ENCODE measurements around the gene SMARCD2.
"Not testable (repeated sequence)": the region's sequence is repeated elsewhere in the genome, so short reads cannot be mapped to it uniquely, and the experiment has no call there.

Gene SMARCD2

DNA sequence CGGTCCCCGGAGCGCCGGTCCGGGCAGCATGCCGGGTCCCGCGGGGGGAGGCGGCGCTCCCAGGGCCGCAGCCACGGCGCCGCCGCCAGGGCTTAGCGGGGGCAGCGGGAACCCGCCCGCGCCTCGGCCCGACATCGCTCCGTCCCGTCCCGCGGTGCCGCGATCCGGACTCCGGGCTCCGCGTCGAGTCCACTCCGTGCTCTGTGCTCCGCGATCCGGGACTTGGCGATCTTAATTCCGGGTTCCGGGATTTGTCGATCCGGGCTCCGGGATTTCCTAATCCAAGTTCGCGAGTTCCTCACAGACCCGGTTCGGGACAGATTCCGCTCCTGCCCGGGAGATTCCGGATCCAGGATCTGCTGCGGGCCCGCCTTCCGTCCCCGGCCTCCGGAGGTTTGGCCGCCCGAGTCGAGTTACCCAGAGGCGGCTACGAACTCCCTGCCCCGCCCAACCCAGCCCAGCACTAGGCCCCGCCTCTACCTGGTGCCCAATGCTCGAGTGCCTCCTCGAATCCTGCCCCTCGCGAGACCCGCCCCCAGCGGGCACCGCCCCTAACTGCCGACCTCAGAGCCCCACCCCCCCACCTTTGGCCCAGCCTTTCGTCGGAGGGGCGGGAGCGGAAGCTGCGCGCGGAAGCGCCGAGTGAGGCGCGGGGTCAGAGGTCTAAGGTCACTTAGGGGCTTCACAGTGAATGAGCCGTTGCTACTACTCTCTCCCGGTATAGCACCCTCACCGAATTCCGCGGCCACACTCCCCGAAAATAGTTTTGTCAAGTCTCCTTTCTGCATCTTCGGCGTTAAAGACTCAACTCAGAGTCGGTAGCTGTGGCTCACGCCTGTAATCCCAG lies at the start of gene SMARCD2:
Gene SMARCD2 (minus strand): TSS at position 146 of the 847 bp plus-strand sequence. CDS start 11 bp downstream, at position 135.
- TF ChIP-seq, protein P1, sequence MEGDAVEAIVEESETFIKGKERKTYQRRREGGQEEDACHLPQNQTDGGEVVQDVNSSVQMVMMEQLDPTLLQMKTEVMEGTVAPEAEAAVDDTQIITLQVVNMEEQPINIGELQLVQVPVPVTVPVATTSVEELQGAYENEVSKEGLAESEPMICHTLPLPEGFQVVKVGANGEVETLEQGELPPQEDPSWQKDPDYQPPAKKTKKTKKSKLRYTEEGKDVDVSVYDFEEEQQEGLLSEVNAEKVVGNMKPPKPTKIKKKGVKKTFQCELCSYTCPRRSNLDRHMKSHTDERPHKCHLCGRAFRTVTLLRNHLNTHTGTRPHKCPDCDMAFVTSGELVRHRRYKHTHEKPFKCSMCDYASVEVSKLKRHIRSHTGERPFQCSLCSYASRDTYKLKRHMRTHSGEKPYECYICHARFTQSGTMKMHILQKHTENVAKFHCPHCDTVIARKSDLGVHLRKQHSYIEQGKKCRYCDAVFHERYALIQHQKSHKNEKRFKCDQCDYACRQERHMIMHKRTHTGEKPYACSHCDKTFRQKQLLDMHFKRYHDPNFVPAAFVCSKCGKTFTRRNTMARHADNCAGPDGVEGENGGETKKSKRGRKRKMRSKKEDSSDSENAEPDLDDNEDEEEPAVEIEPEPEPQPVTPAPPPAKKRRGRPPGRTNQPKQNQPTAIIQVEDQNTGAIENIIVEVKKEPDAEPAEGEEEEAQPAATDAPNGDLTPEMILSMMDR (IDR thresholded peaks at IDR 0.05; ENCODE audit: low read depth, low read length), result no peak
- TF ChIP-seq, protein P2, sequence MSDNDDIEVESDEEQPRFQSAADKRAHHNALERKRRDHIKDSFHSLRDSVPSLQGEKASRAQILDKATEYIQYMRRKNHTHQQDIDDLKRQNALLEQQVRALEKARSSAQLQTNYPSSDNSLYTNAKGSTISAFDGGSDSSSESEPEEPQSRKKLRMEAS (IDR thresholded peaks at IDR 0.05; ENCODE audit: low read depth, low read length), result no peak
- peak; percentile 41 for TF ChIP-seq MYC (IDR thresholded peaks at IDR 0.05; ENCODE audit: low read depth, low read length)
- peak; percentile 25 for TF ChIP-seq POLR2A (IDR thresholded peaks at IDR 0.05; ENCODE audit: extremely low read depth, insufficient read length)
- H3K4me3 ChIP-seq (ENCODE audit: low read depth, low read length), result peak within 1 kb of the TSS; percentile 90
- peak; percentile 98 for DNase-seq (ENCODE audit: low read depth)

DNA sequence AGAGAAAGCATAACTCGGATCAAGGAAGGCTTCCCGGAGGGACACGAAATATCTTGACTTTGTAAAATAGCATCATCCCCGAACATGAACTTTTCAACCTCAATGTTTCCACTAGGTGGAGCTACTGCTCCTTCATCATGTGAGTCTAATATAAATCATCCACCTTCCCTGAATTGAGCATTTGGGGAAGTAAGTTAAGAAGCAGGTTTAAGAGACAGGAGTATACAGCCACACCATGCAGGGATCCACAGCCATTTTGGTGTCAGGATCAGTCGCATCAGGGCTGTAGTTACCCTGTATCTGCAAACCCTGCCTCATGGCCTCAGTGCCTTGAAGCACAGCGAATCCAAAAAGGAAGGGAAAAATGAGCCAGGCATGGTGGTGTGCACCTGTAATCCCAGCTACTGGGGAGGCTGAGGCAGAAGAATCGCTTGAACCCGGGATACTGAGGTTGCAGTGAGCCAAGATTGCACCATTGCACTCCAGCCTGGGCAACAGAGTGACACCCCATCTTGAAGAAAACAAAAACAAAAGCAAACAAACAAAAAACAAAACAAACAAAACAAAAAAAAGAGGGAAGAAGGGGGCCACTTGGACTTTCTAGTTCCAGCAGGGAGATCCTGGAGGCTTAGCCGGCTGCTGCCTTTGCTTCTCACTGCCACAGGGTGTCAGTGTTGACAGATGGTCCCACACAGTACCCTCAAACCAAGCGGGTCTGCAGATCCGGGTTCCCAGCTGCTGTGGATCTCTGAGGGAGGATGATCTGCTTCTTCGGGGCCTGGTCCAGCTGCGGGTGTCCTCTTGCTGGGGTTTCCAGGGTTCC lies 46.8 kb upstream of the SMARCD2 start:
- TF ChIP-seq, protein P1 (IDR thresholded peaks at IDR 0.05; ENCODE audit: low read depth, low read length), result peak; percentile 15
- H3K4me3 ChIP-seq (ENCODE audit: low read depth, low read length), result not testable (repeated sequence)
- DNase-seq (ENCODE audit: low read depth), result peak; percentile 38

DNA sequence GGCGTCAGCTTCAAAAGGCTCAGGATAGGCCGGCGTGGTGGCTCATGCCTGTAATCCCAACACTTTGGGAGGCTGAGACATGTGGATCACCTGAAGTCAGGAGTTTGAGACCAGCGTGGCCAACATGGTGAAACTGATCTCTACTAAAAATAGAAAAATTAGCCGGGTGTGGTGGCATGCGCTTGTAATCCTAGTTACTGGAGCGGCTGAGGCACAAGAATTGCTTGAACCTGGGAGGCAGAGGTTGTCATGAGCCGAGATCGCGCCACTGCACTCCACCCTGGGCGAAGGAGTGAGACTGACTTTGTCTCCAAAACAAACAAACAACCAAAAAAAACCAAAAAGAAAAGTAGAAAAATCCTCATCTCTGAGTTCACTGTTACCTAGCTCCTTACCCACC lies 42.6 kb upstream of the SMARCD2 start:
- not testable (repeated sequence) for DNase-seq (ENCODE audit: low read depth); H3K4me3 ChIP-seq (ENCODE audit: low read depth, low read length)

DNA sequence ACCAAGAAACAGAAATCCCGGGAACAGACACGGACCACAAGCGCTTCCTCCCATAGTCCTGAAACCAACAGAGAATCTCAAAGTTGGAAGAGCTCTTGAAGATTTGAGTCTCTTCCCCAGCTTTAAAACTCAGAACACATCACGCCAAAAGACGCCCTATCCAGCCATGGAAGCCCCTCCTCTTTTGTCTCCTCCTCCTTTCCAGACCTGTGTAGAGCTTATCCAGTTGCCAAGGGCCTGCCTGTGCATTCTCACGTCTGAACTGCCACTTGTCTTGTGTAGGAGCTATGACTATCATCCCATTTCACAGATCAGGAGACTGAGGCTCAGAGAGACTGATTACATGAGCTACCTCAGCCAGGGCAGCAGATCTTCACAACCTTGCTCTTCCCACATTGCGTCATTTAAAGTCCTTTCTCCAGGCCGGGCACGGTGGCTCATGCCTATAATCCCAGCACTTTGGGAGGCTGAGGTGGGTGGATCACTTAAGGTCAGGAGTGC lies 40.2 kb upstream of the SMARCD2 start:
- H3K4me3 ChIP-seq (ENCODE audit: low read depth, low read length); DNase-seq (ENCODE audit: low read depth): not testable (repeated sequence)

DNA sequence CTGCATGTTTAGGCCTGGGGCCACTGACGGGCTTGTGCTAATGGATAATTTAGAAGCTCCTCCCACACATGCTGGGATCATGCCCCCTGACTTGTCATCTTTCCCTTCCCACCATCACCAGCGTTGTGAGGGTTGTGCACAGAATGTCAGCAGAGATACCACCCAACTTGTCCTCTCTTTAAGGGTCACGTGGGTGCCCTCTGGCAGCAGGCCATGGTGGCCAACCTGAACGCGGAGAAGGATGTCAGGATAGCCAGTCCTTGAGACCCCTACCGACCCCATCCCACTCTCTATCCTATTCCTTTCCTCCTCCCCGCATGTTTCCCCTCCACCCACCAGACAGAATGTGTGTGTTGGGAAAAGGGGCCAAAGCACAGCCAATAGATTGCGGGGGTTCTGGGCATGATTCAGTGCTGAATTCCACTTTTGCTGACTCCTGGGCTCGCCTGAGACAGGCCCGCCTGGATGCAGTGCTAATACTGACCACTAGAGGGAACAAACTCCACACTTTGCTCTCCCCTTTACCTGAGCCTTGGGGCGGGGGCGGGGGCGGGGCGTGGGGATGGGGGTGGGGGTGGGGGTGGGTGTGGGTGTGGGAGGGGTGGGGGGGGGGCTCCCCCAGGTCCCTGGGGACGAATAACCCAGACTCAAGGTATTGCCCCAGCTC lies 39.6 kb upstream of the SMARCD2 start, which contains the start of gene GH2:
Gene GH2 (minus strand): TSS at position 10 of the 667 bp plus-strand sequence. CDS start 143 bp downstream, outside the sequence.
- DNase-seq (ENCODE audit: low read depth), result peak; percentile 48
- TF ChIP-seq, protein P1 (IDR thresholded peaks at IDR 0.05; ENCODE audit: low read depth, low read length), result peak; percentile 68
- TF ChIP-seq MYC (IDR thresholded peaks at IDR 0.05; ENCODE audit: low read depth, low read length), result no peak
- TF ChIP-seq POLR2A (IDR thresholded peaks at IDR 0.05; ENCODE audit: extremely low read depth, insufficient read length), result no peak
- TF ChIP-seq, protein P2 (IDR thresholded peaks at IDR 0.05; ENCODE audit: low read depth, low read length), result no peak
- no peak within 1 kb of the TSS for H3K4me3 ChIP-seq (ENCODE audit: low read depth, low read length)

DNA sequence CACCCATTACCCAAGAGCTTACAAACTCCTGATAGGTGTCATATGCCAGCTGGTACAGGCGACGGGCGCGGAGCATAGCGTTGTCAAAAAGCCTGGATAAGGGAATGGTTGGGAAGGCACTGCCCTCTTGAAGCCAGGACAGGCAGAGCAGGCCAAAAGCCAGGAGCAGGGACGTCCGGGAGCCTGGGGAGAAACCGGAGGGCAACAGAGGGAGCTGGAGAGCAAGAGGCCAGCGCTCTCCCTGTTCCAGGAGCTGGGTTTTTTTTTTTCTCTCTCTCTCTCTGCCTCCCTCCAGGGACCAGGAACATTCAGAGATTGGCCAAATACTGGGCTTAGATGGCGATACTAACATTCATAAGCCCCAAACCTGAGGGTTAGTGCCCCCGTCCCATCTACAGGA lies 38.9 kb upstream of the SMARCD2 start:
- not testable (repeated sequence) for DNase-seq (ENCODE audit: low read depth); H3K4me3 ChIP-seq (ENCODE audit: low read depth, low read length)

DNA sequence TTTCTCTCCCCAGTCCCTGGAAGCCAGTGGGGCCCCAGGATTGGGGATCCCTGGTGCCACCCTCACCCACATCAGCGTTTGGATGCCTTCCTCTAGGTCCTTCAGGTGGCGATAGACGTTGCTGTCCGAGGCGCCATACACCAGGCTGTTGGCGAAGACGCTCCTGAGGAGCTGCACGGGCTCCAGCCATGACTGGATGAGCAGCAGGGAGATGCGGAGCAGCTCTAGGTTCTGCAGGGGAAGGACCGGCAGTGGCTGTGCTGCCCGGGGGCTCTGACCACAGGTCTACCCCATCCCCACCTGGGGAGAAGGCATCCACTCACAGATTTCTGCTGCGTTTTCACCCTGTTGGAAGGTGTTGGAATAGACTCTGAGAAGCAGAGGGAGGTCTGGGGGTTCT lies 38.2 kb upstream of the SMARCD2 start:
- no peak overlapping the region for H3K4me3 ChIP-seq (ENCODE audit: low read depth, low read length)
- TF ChIP-seq, protein P2 (IDR thresholded peaks at IDR 0.05; ENCODE audit: low read depth, low read length), result no peak
- no peak for TF ChIP-seq MYC (IDR thresholded peaks at IDR 0.05; ENCODE audit: low read depth, low read length)
- TF ChIP-seq, protein P1 (IDR thresholded peaks at IDR 0.05; ENCODE audit: low read depth, low read length), result no peak
- no peak for TF ChIP-seq POLR2A (IDR thresholded peaks at IDR 0.05; ENCODE audit: extremely low read depth, insufficient read length)
- DNase-seq (ENCODE audit: low read depth), result no peak

DNA sequence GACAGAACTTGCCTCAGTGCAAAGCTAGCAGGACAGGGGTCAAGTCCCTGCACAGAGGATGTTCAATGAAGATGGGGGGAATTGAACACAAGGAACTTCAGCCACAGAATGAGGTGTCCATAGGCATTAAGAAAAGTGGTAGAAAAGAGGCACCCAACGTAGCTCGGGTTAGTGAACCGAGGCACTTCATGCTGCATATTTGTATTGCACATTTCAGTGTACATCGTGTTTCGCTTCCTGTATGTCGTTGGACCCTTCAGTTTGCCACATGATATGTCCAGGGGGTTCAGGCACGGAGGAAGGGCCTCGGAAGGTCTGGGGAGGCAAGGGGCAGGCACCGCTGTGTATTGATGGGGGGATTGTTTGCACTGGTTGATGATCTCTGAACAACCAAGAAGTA lies 35.9 kb upstream of the SMARCD2 start:
- not testable (repeated sequence) for DNase-seq (ENCODE audit: low read depth)

DNA sequence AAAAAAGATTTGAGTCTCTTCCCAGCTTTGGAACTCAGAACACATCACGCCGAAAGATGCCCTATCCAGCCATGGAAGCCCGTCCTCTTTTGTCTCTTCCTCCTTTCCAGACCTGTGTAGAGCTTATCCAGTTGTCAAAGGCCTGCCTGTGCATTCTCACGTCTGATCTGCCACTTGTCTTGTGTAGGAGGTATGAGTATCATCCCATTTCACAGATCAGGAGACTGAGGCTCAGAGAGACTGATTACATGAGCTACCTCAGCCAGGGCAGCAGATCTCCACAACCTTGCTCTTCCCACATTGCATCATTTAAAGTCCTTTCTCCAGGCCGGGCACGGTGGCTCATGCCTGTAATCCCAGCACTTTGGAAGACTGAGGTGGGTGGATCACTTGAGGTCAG lies 32.2 kb upstream of the SMARCD2 start:
- not testable (repeated sequence) for H3K4me3 ChIP-seq (ENCODE audit: low read depth, low read length); DNase-seq (ENCODE audit: low read depth)

More for the DNA sequence above, 35.9 kb upstream of the SMARCD2 start:
- H3K4me3 ChIP-seq (ENCODE audit: low read depth, low read length), result not testable (repeated sequence)

DNA sequence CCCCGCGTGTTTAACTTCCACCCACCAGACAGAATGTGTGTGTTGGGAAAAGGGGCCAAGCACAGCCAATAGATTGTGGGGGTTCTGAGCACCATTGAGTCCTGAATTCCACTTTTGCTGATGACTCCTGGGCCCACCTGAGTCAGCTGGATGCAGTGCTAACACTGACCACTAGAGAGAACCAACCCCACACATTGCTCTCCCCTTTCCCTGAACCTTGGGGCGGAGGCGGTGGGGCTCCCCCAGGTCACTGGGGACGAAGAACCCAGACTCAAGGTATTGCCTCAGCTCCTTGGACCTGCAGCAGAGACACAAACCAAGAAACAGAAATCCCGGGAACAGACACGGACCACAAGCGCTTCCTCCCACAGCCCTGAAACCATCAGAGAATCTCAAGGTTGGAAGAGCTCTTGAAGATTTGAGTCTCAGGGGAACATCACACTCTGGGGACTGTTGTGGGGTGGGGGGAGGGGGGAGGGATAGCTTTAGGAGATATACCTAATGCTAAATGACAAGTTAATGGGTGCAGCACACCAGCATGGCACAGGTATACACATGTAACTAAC lies 31.7 kb upstream of the SMARCD2 start:
- not testable (repeated sequence) for H3K4me3 ChIP-seq (ENCODE audit: low read depth, low read length); DNase-seq (ENCODE audit: low read depth)

Measured in NB4 (cell line).